OCI-LY3 (cell line): Measurements from ENCODE around the gene METTL8.

Experiments used
- H2AFZ ChIP-seq: fragments of 200-600, 300-600 bp; shearing (Covaris generic); 2 replicates; pipeline ENCODE4 v1.6.0; 2014; ENCODE audit warnings: antibody characterized with exemption, low read depth, low read length
- H3K27ac ChIP-seq: fragments of 200-600, 300-600 bp; sonication (generic); 2 replicates; pipeline ENCODE4 v1.5.1; 2014; ENCODE audit warnings: mild to moderate bottlenecking, low read length, moderate library complexity, mixed read lengths
- H3K27me3 ChIP-seq: fragments of 200-600, 300-600 bp; sonication (generic); 2 replicates; pipeline ENCODE4 v1.6.1; 2014; ENCODE audit warnings: low read depth, low read length, mixed read lengths
- H3K36me3 ChIP-seq: fragments of 200-600, 300-600 bp; sonication (generic); replicated peaks from 2 replicates; pipeline ENCODE3; 2014; ENCODE audit warnings: low read depth, low read length, mixed read lengths
- H3K4me1 ChIP-seq: fragments of 300-600, 200-600 bp; sonication (generic); 2 replicates; pipeline ENCODE4 v1.6.1; 2014; ENCODE audit warnings: low read length, mixed read lengths
- H3K4me2 ChIP-seq: fragments of 200-600, 300-600 bp; sonication (generic); 2 replicates; pipeline ENCODE4 v1.6.1; 2014; ENCODE audit warnings: low read length, mixed read lengths
- H3K4me3 ChIP-seq: fragments of 300-600, 200-600 bp; sonication (generic); 2 replicates; pipeline ENCODE4 v1.5.1; 2014; ENCODE audit warnings: antibody characterized with exemption, mild to moderate bottlenecking, low read length, moderate library complexity
- H3K79me2 ChIP-seq: fragments of 300-600, 200-600 bp; shearing (Covaris generic); 2 replicates; pipeline ENCODE4 v1.6.1; 2014; ENCODE audit warnings: mild to moderate bottlenecking, low read length, mixed read lengths
- H3K9ac ChIP-seq: fragments of 300-600, 200-600 bp; shearing (Covaris generic); 2 replicates; pipeline ENCODE4 v1.6.0; 2014; ENCODE audit warnings: mild to moderate bottlenecking, low read length, moderate library complexity
- H3K9me3 ChIP-seq: fragments of 200-600, 300-600 bp; shearing (Covaris generic); 2 replicates; pipeline ENCODE4 v1.6.1; 2014; ENCODE audit warnings: low read length, mixed read lengths; ENCODE audit not compliant: insufficient read depth
- H4K20me1 ChIP-seq: fragments of 200-600, 300-600 bp; sonication (generic); 2 replicates; pipeline ENCODE4 v1.6.1; 2016; ENCODE audit warnings: low read length, mixed read lengths; ENCODE audit not compliant: insufficient read depth
- CTCF ChIP-seq: fragments of 200-600, 300-600 bp; sonication (generic); IDR thresholded peaks from 2 replicates; pipeline ENCODE4 v1.5.1; 2014; ENCODE audit warnings: antibody characterized with exemption, low read length, low read depth
- EZH2phosphoT487 ChIP-seq: fragments of 200-600 bp; shearing (Covaris generic); IDR thresholded peaks from 2 replicates; pipeline ENCODE4 v1.6.1; 2018; ENCODE audit warnings: antibody characterized with exemption, mixed run types, low read depth

METTL8 gene

GRCh38 chr2:171279983-171280790 is 153.6 kb downstream of the METTL8 start:
- Histone ChIP-seq H3K27me3 (no peaks in the 10 kb centered on the region), H3K4me1 (no peaks in the 10 kb centered on the region), H3K79me2 (no peaks in the 10 kb centered on the region), H3K9me3 (no peaks in the 10 kb centered on the region), H3K4me2 (no peak overlapping the region), H3K9ac (no peak overlapping the region), H3K27ac (no peak overlapping the region), H2AFZ (no peak overlapping the region), H4K20me1 (no peaks in the 10 kb centered on the region), H3K36me3 (no peaks in the 10 kb centered on the region), H3K4me3 (no peak overlapping the region)
- no peak for TF ChIP-seq CTCF
- TF ChIP-seq EZH2phosphoT487, result no peak

- H2AFZ ChIP-seq, result no peak overlapping the region
- H3K79me2 ChIP-seq, result no peaks in the 10 kb centered on the region
- no peaks in the 10 kb centered on the region for H3K27me3 ChIP-seq
- H3K4me2 ChIP-seq, result no peak overlapping the region
- H3K27ac ChIP-seq, result no peak overlapping the region
- H4K20me1 ChIP-seq, result no peaks in the 10 kb centered on the region
- H3K9ac ChIP-seq, result no peak overlapping the region
- H3K36me3 ChIP-seq, result no peaks in the 10 kb centered on the region
- TF ChIP-seq CTCF (peak; percentile 9; the same call in 1 of the 2 replicates), EZH2phosphoT487 (no peak)
- H3K4me3 ChIP-seq, result no peak overlapping the region
- H3K9me3 ChIP-seq, result no peaks in the 10 kb centered on the region
- H3K4me1 ChIP-seq, result no peaks in the 10 kb centered on the region
Measured at GRCh38 chr2:171274757-171275156, 159.0 kb downstream of the METTL8 start.

DNA sequence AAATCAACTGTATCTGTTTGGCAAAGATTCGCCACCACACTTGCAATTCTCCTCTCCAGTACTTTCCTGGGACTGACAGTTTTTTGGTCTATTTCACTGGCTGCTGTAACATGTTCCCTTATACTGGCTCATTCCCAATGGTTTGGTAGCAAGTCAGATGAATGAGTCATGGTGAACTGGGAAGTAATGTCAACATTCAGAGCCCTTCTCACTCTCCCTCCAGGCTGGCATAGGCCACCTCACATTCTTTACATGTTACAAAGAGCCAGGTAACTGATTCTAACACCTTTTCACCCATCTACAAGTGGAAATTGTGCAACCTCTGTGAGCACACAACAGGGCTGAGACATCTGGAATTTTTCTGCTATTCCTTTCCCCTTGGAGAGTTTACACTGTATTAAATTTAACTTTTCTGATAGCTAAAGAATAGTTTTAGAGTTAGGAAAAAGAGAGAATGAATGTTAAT is 161.8 kb downstream of the METTL8 start:
- Histone ChIP-seq H2AFZ (no peak overlapping the region), H3K4me2 (no peak overlapping the region), H3K79me2 (no peaks in the 10 kb centered on the region), H4K20me1 (no peaks in the 10 kb centered on the region), H3K27ac (no peak overlapping the region), H3K27me3 (no peaks in the 10 kb centered on the region), H3K4me1 (no peaks in the 10 kb centered on the region), H3K9ac (no peak overlapping the region), H3K9me3 (no peaks in the 10 kb centered on the region), H3K4me3 (no peak overlapping the region), H3K36me3 (no peaks in the 10 kb centered on the region)
- TF ChIP-seq CTCF, result no peak
- TF ChIP-seq EZH2phosphoT487, result no peak

- no peaks in the 10 kb centered on the region for H3K79me2 ChIP-seq
- H3K4me2 ChIP-seq, result no peak overlapping the region
- H3K27me3 ChIP-seq, result no peaks in the 10 kb centered on the region
- no peaks in the 10 kb centered on the region for H4K20me1 ChIP-seq
- TF ChIP-seq EZH2phosphoT487 (no peak), CTCF (no peak)
- no peak overlapping the region for H3K27ac ChIP-seq
- no peaks in the 10 kb centered on the region for H3K9me3 ChIP-seq
- H3K36me3 ChIP-seq, result no peaks in the 10 kb centered on the region
- H3K4me3 ChIP-seq, result no peak overlapping the region
- peaks cover 3% of the 10 kb centered on the region for H3K4me1 ChIP-seq
- H3K9ac ChIP-seq, result no peak overlapping the region
- H2AFZ ChIP-seq, result no peak overlapping the region
Measured at GRCh38 chr2:171271386-171271785, 162.4 kb downstream of the METTL8 start.
